HG03521 (cell line): ENCODE measurements around the gene NFATC2.

Experiments used
- ATAC-seq: cut with Tn5 transposase; IDR thresholded peaks from one replicate; pipeline ENCODE4 v1.9.1; 2021; ENCODE audit warnings: mild to moderate bottlenecking, moderate library complexity; ENCODE audit not compliant: unreplicated experiment

The NFATC2 gene

GRCh38 chr20:51382111-51382985, 160.2 kb downstream of the NFATC2 start:
- no peak for ATAC-seq

DNA sequence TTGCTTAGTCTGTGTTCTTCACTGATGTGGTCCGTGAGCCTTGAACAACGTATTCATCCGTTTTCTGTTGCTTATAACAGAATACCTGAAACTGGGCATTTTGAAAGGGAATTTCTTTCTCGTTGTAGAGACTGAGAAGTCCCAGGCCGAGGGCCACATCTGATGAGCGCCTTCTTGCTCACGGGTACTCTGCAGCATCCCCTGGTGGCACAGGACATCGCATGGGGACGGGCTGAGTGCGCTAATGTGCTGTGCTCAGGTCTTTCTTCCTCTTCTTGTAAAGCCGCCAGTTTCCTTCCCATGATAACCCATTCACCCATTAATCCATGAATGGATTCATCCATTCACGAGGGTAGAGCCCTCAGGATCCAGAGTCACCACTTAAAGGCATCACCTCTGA, 161.0 kb downstream of the NFATC2 start:
- no peak for ATAC-seq

DNA sequence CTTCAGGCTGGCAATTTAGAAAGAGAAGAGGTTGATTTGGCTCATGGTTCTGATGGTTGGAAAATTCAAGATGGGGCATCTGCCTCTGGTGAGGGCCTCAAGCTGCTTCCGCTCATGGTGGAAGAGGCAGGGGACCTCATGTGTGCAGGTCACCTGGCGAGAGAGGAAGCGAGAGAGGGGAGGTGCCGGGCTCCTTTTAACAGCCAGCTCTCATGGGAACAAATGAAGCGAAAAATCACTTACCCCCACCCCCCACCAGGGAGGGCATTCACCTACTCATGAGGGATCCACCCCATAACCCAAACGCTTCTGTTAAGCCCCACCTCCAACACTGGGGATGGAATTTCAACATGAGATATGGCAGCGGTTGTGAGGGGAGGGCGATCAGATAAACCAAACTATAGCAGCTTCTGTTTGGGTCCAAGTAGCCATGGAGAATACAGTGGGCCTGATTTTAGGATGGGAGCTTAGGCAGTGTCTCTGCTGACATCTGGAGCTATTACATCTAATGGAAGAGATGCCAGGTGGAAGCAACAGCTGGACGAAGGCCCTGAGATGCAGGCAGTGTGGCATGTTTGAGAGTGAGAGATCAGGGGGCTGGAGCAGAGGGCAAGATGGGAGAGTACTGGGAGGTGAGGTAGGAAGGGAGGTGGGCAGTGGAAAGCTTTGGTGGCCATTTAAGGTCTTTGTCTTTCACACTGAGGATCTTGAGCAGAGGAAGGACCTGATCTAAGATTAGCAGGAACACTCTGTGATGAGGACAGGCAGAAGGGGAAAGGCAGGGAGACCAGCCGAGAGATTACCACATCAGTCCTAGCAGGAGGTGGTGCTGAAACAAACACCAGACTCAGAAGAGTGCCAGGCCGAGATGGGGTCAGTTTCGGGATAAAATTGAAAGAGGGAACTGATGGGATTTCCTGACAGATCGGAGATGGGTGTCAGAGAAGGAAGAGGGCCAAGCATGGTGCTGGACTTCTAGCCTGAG, 161.8 kb downstream of the NFATC2 start:
- ATAC-seq, result no peak

DNA sequence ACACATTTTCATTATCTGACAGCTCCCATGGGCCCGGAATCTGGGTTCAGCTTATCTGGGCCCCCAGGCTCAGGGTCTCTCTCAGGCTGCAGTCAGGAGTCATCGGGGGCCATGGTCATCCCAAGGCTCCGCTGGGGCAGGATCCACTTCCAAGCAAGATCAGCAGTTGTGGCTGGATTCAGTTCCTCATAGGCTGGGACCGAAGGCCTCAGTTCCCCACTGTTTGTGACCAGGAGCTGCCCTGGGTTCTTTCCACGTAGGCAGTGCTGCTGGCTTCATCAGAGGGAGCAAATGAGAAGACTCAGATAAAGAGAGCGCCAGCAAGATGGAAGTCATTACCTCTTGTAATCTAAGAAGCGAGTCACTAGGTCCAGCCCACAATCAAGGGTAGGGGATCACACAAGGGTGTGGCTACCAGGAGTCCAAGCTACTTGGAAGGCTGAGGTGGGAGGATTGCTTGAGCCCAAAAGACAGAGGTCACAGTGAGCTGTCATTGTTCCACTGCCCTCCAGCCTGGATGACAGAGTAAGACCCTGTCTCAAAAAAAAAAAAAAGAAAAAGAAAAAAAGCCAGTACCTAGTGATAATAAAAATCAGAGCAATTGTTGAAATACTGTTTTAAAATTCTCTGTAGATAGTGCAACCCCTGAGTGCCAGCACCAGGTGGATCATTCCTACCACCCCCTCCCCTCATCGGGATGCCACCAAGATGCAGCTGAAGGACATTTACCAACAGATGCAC, 162.7 kb downstream of the NFATC2 start:
- no peak for ATAC-seq

GRCh38 chr20:51378171-51378928, 164.2 kb downstream of the NFATC2 start:
- ATAC-seq, result no peak

DNA sequence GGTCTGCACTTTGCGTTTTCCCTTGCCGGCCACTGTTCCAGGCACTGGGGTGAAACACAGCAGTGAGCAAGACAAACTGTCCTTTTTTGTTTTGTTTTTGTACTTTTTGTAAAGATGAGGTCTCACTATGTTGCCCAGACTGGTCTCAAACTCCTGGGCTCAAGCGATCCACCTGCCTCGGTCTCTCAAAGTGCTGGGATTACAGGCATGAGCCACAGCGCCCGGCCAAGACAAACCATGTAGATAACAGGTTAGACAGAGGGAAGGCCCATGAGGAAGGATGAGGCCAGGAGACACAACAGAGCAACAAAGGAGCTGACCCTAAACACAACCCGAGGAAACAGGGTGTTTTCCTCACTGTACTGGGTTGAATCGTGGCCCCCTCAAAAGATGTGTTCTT, 165.4 kb downstream of the NFATC2 start:
- ATAC-seq, result no peak

GRCh38 chr20:51376111-51376510, 166.4 kb downstream of the NFATC2 start:
- no peak for ATAC-seq

- no peak for ATAC-seq
Observed at GRCh38 chr20:51375561-51375960, 167.0 kb downstream of the NFATC2 start.

GRCh38 chr20:51374961-51375360, 167.6 kb downstream of the NFATC2 start:
- ATAC-seq, result no peak

GRCh38 chr20:51374456-51374830, 168.1 kb downstream of the NFATC2 start:
- no peak for ATAC-seq

DNA sequence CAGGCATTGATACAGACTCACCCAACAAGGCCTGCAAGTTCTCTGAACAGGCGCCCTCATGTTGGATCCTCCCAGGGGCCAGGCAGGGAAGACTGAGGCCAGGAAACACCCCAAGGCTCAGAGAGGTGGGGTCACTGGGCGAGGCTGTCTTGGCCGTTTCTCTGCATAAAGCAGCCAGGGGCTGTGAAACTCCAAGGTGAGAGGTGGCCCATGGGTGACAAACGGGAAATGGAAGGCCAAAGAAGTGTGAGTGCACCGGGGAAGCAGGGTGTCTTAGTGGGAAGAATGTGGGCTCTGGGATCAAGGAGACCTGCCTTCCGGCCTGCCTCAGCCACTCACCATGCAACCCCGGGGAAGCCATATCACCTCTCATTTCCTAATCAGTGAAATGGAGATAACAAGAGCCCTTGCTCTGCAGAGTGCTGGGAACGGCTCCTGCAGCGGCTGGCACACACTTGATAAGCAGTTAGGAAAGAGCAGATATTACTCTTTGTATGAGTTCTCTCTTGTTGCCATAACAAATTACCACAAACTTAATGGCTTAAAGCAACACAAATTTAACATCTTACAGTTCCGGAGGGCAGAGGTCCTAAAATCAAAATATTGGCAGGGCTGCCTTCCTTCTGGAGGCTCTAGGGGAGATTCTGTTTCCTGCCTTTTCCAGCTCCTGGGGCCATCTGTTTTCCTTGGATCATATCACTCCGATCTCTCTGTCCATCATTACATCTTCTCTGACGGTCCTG, 168.6 kb downstream of the NFATC2 start:
- no peak for ATAC-seq

GRCh38 chr20:51372966-51373365, 169.6 kb downstream of the NFATC2 start:
- no peak for ATAC-seq

DNA sequence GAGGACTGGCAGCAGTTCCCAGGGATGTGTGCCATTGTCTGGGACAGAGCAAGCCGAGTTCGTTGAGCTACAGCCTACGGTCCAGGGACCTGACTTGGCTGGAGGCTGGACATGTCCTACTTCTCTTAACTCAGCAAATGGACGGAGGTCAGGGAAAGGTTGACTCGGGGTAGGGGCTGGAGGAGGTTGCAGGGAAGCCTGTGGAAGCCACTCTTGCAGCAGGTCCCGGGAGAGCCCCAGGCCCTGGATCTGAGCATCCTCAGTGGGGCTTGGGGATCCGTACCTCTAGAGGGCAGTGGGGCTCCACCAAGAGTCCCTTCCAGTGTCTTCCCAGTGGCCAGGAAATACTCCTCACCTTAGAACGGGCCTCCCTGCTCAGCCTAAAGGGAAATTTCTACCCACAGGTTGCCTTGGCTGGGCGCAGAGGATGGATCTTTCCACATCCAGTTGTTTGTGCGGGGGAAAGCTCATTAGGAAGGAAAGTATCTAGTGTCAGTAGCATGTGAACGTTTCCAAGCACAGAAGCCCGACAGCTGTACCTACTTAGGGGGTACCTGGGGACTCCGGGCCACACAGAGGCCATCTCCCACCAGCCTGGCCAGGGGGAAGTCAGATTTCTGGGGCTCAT, 170.2 kb downstream of the NFATC2 start:
- no peak for ATAC-seq

- ATAC-seq, result no peak
Observed at GRCh38 chr20:51371720-51372119, 170.8 kb downstream of the NFATC2 start.

DNA sequence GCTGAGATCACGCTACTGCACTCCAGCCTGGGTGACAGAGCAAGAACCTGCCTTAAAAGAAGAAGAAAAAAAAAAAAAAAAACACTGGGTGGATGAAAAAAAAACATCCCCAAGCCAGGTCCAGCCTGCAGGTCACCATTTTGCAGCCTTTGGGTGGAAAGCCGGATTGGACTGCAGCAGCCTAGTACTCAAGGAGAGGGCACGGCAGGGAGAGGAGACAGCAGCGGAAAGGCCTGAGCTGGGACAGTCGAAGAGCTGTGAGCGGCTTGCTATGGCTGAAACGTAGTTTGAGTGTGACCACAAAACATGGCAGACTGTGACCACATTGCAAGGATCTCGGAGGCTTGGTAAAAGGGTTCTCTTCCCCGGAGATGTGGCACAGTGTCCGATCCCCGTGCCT, 173.0 kb downstream of the NFATC2 start:
- ATAC-seq, result no peak

GRCh38 chr20:51368461-51369211, 173.9 kb downstream of the NFATC2 start:
- no peak for ATAC-seq

- no peak for ATAC-seq
Observed at GRCh38 chr20:51366155-51366886, 176.2 kb downstream of the NFATC2 start.

DNA sequence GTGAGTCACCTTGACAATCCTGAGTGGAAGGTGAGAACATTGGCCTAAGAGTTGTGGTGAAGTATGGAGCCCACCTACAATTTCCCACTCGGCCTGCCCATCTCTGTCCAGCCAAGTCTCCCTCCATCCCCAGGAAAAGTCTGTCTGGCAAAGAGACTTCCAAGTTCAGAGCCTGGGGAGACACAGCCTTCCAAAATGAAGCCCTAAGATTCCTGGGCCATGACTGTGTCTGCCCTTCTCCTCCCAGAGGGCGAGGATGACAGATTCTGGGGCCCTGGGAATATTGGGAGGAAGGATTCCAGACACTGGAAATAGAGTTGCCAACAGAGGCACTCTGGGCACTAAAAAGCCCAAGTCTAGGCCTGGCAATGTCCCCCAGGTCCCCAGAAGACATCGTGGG, 176.8 kb downstream of the NFATC2 start:
- ATAC-seq, result no peak
